Dermis blood vessel endothelial cell (primary cell): ENCODE data around the gene PYDC2. TPM values are rescaled to one million over a fixed set of nuclear protein-coding genes. Genes with fewer than 3 reads are reported as not detected.
A peak's percentile ranks its signal among the peaks of the same experiment; 100 is the strongest.
"Not testable (repeated sequence)": the region's sequence is repeated elsewhere in the genome, so short reads cannot be mapped to it uniquely, and the experiment has no call there.

Experiments used
- DNase-seq: peaks from one replicate; pipeline ENCODE4 v3.0.0; 2010
- total RNA-seq: library from RNA; depleted of rRNA; stranded (reverse); fragments of >200 nt; gene quantifications from 2 replicates; pipeline ENCODE4 v1.2.3, GENCODE V29; 2014

The PYDC2 gene
- total RNA-seq, 1 donor from 2014 or later: not detected

- no peak for DNase-seq
Measured at GRCh38 chr3:191470545-191470944, 9.6 kb downstream of the PYDC2 start.

- DNase-seq: no peak
Measured at GRCh38 chr3:191473661-191474198, 12.8 kb downstream of the PYDC2 start.

- no peak for DNase-seq
Measured at GRCh38 chr3:191476066-191476772, 15.3 kb downstream of the PYDC2 start.

- not testable (repeated sequence) for DNase-seq
Measured at GRCh38 chr3:191483994-191484393, 23.0 kb downstream of the PYDC2 start.

- DNase-seq: no peak
Measured at GRCh38 chr3:191484461-191484860, 23.5 kb downstream of the PYDC2 start.

GRCh38 chr3:191492601-191493000 lies 31.6 kb downstream of the PYDC2 start:
- DNase-seq: peak; percentile 23

GRCh38 chr3:191493336-191493735 lies 32.4 kb downstream of the PYDC2 start:
- no peak for DNase-seq

- peak; percentile 1 for DNase-seq
Measured at GRCh38 chr3:191499307-191500080, 38.5 kb downstream of the PYDC2 start.

GRCh38 chr3:191500892-191501291 lies 39.9 kb downstream of the PYDC2 start:
- DNase-seq: no peak

- peak; percentile 32 for DNase-seq
Measured at GRCh38 chr3:191502583-191502982, 41.6 kb downstream of the PYDC2 start.

- DNase-seq: no peak
Measured at GRCh38 chr3:191509078-191509477, 48.1 kb downstream of the PYDC2 start.

Other genes starting within 250 kb of the PYDC2 start
- 267 and 372 TPM in 2 replicates for gene CCDC50, start 131.8 kb upstream of the PYDC2 start, total RNA-seq
- 0.68 TPM in 1 of 2 replicates, not detected in the other for gene UTS2B, start 130.6 kb upstream of the PYDC2 start, total RNA-seq